Activated T-cell treated with anti-CD3 and anti-CD28 coated beads, Interleukin-2, amount 50 U/mL, for 24 hours (primary cell): ENCODE measurements around the gene PRAMEF7.
"Not testable (repeated sequence)": the region's sequence is repeated elsewhere in the genome, so short reads cannot be mapped to it uniquely, and the experiment has no call there.

Experiments
- DNase-seq: peaks from one replicate; pipeline ENCODE4 v3.0.0-alpha.2; 2020
- H3K27ac Mint-ChIP-seq: 2 replicates; pipeline ENCODE4 v1.8.0; 2020; ENCODE audit warnings: mild to moderate bottlenecking, mixed read lengths
- H3K27me3 Mint-ChIP-seq: 2 replicates; pipeline ENCODE4 v1.8.0; 2020; ENCODE audit warnings: mixed read lengths
- H3K36me3 Mint-ChIP-seq: 2 replicates; pipeline ENCODE4 v1.8.0; 2020; ENCODE audit warnings: low read depth, mixed read lengths
- H3K4me1 Mint-ChIP-seq: 2 replicates; pipeline ENCODE4 v1.8.0; 2020; ENCODE audit warnings: low read depth, mixed read lengths
- H3K4me3 Mint-ChIP-seq: 2 replicates; pipeline ENCODE4 v1.8.0; 2020; ENCODE audit warnings: mild to moderate bottlenecking, moderate library complexity, mixed read lengths
- H3K9me3 Mint-ChIP-seq: 2 replicates; pipeline ENCODE4 v1.8.0; 2020; ENCODE audit warnings: mixed read lengths

Gene PRAMEF7

DNA sequence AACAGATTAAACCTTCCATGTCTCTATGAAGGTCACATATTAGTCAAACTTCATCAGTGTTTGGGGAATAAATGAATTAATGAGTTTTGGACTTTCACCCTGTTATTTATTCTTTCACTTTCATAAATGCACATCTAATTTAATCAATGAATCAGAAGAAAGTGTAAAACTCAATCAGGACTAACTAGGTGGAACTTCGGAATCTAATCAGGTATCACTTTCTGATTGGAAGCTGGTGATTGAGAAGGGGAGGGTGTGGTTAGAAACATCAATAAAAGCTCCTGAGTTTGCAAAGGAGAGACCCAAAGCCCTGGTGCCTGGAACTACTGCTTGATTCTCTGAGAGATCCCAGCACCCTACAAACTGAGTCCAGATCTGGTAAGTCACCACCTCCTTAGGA lies at the start of gene PRAMEF7:
Gene PRAMEF7 (plus strand): TSS at position 301 of the 400 bp plus-strand sequence. CDS start 1,083 bp downstream, outside the sequence.
- not testable (repeated sequence) for H3K27ac Mint-ChIP-seq, H3K4me3 Mint-ChIP-seq, H3K4me1 Mint-ChIP-seq, H3K9me3 Mint-ChIP-seq, H3K27me3 Mint-ChIP-seq, DNase-seq, H3K36me3 Mint-ChIP-seq

GRCh38 chr1:12878453-12878852 lies 38.0 kb upstream of the PRAMEF7 start:
- H3K4me1 Mint-ChIP-seq, H3K27me3 Mint-ChIP-seq, H3K4me3 Mint-ChIP-seq, DNase-seq, H3K27ac Mint-ChIP-seq, H3K9me3 Mint-ChIP-seq, H3K36me3 Mint-ChIP-seq: not testable (repeated sequence)

- not testable (repeated sequence) for H3K4me3 Mint-ChIP-seq, H3K27ac Mint-ChIP-seq, H3K27me3 Mint-ChIP-seq, H3K36me3 Mint-ChIP-seq, DNase-seq, H3K4me1 Mint-ChIP-seq, H3K9me3 Mint-ChIP-seq
These were observed 30.3 kb upstream of the PRAMEF7 start, which contains the start of gene PRAMEF4 for GRCh38 chr1:12886101-12886500. Gene PRAMEF4 (minus strand): TSS chr1:12886201. CDS start chr1:12883394, 2,807 bp downstream.

DNA sequence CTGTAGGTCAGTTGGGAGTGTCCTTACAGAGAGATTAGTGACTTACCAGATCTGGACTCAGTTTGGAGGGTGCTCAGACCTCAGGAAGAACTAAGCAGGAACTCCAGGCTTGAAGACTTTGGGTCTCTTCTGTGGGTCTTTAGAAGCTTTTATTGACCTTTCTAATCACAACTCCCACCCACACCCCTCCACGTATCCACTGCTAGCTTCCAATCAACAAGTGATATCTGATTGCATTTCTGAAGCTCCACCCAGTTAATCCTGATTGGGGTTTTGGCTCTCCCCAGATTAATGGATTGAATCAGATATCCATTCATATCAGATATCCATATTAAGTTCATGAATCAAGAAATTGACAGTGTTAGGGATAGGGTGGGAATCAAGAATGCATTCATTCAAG lies 18.2 kb upstream of the PRAMEF7 start, which contains the start of gene PRAMEF10:
Gene PRAMEF10 (minus strand): TSS at position 101 of the 400 bp plus-strand sequence. CDS start 2,423 bp downstream, outside the sequence.
- not testable (repeated sequence) for H3K4me1 Mint-ChIP-seq, H3K4me3 Mint-ChIP-seq, H3K27ac Mint-ChIP-seq, DNase-seq, H3K27me3 Mint-ChIP-seq, H3K36me3 Mint-ChIP-seq, H3K9me3 Mint-ChIP-seq

GRCh38 chr1:12899186-12899585 lies 17.2 kb upstream of the PRAMEF7 start:
- H3K27me3 Mint-ChIP-seq, H3K27ac Mint-ChIP-seq, H3K4me1 Mint-ChIP-seq, H3K4me3 Mint-ChIP-seq, DNase-seq, H3K36me3 Mint-ChIP-seq, H3K9me3 Mint-ChIP-seq: not testable (repeated sequence)

- H3K9me3 Mint-ChIP-seq, H3K27me3 Mint-ChIP-seq, H3K4me3 Mint-ChIP-seq: not testable (repeated sequence)
These were observed 12.4 kb upstream of the PRAMEF7 start for GRCh38 chr1:12903793-12904572.

DNA sequence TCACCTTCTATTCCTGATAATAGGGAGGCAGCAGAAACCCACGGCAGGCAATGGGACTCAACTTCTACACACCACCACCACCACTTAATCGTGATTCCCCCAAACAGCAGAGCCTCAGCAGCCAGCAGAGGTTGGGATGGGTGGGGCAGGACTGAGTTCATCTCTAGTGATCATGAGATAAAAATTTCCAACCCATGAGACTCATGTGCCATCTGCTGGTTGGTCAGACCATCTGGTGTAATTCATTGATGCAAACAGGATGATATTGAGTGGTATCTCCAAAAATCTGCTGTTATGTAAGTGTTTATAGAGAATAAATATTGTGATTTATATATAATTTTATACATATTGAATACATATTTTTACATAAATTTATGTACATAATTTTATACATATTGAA lies 5.3 kb downstream of the PRAMEF7 start:
- H3K4me1 Mint-ChIP-seq, H3K4me3 Mint-ChIP-seq, H3K9me3 Mint-ChIP-seq, H3K27ac Mint-ChIP-seq, H3K27me3 Mint-ChIP-seq, DNase-seq, H3K36me3 Mint-ChIP-seq: not testable (repeated sequence)

More at GRCh38 chr1:12903793-12904572, 12.4 kb upstream of the PRAMEF7 start:
- H3K36me3 Mint-ChIP-seq, DNase-seq, H3K27ac Mint-ChIP-seq, H3K4me1 Mint-ChIP-seq: not testable (repeated sequence)

- not testable (repeated sequence) for H3K9me3 Mint-ChIP-seq, H3K36me3 Mint-ChIP-seq, DNase-seq, H3K4me3 Mint-ChIP-seq, H3K27ac Mint-ChIP-seq, H3K27me3 Mint-ChIP-seq, H3K4me1 Mint-ChIP-seq
These were observed 8.0 kb downstream of the PRAMEF7 start for GRCh38 chr1:12924368-12924767.

DNA sequence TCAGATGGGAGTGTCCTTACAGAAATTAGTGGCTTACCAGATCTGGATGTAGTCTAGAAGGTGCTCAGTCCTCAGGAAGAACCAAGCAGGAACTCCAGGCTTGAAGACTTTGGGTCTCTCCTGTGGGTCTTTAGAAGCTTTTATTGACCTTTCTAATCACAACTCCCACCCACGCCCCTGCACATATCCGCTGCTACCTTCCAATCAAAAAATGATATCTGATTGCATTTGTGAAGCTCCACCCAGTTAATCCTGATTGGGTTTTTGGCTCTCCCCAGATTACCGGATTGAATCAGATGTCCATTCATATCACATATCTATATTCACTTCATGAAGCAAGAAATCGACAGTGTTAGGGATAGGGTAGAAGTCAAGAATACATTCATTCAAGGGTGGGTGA lies 31.1 kb downstream of the PRAMEF7 start, which contains the start of gene PRAMEF6:
Gene PRAMEF6 (minus strand): TSS at position 101 of the 400 bp plus-strand sequence. CDS start 5,062 bp downstream, outside the sequence.
- not testable (repeated sequence) for H3K36me3 Mint-ChIP-seq, H3K9me3 Mint-ChIP-seq, DNase-seq, H3K27ac Mint-ChIP-seq, H3K4me1 Mint-ChIP-seq, H3K4me3 Mint-ChIP-seq, H3K27me3 Mint-ChIP-seq
